Measurements from ENCODE around the gene MOSPD3.

MOSPD3 gene

DNA sequence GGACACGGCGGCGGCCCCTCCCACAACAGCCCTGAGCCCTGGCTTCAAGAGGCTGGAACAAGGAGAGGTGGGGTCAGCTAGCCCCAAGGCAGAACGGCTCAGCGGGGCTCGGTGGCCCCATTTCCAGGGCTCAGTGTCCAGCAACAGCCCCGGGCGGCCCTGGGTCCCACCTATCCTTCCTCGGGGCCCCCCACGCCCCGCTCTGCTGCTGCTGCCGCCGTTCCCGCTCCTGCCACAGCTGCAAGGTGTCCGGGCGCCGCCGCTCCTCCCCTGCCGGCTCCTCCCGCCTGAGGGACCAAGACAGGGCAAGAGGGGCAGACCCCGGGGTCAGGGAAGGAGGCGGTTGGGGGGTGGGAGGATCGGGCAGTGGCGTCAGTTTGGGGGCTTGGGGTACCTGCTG lies 35.2 kb upstream of the MOSPD3 start:
- H3K27ac ChIP-seq, result no peak overlapping the region
- TF ChIP-seq, protein P1, sequence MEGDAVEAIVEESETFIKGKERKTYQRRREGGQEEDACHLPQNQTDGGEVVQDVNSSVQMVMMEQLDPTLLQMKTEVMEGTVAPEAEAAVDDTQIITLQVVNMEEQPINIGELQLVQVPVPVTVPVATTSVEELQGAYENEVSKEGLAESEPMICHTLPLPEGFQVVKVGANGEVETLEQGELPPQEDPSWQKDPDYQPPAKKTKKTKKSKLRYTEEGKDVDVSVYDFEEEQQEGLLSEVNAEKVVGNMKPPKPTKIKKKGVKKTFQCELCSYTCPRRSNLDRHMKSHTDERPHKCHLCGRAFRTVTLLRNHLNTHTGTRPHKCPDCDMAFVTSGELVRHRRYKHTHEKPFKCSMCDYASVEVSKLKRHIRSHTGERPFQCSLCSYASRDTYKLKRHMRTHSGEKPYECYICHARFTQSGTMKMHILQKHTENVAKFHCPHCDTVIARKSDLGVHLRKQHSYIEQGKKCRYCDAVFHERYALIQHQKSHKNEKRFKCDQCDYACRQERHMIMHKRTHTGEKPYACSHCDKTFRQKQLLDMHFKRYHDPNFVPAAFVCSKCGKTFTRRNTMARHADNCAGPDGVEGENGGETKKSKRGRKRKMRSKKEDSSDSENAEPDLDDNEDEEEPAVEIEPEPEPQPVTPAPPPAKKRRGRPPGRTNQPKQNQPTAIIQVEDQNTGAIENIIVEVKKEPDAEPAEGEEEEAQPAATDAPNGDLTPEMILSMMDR (conservative IDR thresholded peaks at IDR 0.05), result no peak

DNA sequence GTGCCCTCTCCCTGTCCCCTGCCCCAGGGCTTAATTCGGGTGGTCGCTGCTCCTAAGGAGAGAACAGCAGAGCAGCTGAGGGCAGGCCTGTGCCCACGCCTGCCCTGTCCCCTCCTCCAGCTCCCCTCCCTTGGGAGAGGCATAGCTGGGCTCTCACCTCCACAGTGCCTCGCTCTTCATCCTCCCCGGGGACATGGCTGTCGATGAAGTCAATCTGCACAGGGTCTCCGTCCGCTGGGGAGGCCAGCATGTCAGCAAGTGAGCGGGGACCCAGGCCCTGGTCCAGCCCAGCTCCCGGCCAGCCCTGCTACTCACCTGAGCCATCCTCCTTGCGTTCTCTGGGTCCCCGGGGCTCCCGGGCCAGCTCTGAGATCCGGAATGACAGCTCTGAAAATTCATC lies 34.8 kb upstream of the MOSPD3 start:
- H3K27ac ChIP-seq, result no peak overlapping the region
- TF ChIP-seq, protein P1 (conservative IDR thresholded peaks at IDR 0.05), result no peak

DNA sequence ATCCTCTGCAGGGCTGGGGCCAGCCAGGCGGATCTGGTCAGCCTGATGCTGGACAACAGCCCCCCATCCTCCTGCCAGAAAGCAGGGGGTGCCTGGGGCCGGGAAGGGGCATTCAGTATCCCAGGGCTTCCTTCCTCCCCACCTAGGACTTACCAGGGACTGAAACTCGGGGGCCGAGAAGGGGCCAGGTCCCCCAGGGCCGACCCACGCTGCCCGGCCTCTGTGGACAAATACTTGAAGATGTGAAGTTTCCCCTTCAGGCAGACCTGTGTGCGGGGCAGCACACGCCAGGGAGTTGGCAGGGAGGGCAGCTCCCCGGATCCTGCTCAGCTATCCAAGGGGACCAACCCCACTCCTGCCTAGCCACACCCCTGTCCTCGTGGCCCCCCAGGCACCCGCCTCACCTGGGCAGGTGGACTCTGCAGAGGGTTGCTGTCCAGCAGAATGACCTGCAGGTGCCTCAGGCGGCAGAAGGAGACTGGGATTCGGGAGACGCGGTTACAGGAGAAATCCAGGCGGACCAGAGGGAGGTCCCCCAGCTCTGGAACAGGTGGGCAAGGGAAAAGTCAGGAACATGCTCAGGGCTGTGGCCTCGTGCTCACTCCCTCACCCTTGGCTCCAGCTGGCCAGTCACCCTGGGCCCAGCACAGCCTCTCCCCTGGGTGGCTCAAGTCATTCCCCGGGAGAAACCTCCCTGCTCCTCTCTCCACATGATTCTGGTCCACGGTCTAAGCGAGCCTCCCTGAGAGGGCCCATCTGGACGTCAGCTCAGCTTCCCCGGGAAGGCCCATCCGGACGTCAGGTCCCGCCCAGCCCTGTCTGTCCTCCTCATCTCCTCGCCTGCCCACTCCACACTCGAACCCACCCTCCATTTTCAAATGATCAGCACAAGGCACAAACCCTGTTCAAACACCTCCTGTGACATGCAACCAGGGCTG lies 33.8 kb upstream of the MOSPD3 start:
- TF ChIP-seq, protein P1 (conservative IDR thresholded peaks at IDR 0.05), result no peak
- H3K27ac ChIP-seq, result no peak overlapping the region

DNA sequence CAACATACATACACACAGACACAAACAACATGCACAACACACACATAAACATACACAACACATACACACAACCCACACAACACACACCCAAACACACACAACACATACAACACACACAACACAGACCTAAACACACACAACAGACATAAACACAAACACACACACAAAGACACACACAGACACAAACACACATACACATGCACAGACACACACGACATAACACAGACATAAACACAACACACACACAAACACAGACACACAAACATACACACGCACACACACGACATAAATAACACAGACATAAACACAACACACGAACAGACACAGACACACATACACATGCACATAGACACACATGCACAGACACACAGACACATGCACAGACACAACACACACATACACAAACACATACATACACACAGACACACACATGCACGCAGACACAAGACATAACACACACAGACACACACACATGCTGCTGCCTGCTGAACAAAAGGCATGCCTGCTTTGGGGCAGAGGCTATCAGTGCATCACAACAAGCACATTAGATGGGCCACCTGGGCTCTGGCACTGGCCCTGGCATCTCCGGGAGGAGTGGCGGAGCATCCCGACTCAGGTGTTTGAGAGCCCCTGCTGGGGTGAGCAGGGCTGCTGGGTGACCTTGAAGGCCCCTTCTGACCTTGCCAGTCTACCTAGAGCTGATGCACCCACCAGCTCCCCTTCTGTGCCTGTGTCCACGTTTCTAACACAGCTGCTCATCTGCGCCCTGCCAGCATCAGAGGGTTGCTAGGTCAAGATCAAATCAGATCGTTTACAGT lies 31.7 kb upstream of the MOSPD3 start:
- TF ChIP-seq, protein P1 (conservative IDR thresholded peaks at IDR 0.05), result no peak

DNA sequence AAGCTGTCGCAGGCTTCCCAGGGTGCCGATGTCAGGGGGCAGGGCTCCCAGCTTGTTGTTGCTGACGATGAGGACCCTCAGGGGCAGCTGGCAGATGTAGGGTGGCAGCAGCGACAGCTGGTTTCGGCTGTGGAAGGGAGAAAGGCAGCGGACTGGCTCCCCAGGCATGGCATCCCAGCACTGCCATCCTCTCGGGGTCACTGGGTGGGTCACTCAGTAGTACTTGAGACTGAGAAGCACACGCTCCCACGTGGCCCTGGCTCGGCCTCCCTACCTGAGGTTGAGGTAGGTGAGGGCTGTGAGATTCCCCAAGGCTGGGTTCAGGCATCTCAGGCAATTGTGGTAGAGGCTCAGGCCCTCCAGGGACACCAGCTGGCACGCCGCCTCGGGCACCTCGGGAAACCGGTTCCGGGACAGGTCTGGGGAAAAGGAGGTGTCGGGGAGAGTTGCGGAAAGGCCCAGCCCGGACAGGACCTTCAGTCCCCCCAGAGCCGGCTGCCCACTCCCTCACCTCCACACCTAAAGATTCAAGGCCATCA lies 30.2 kb upstream of the MOSPD3 start:
- TF ChIP-seq, protein P1 (conservative IDR thresholded peaks at IDR 0.05), result no peak
- H3K27ac ChIP-seq, result peak overlapping the region; percentile 99

More for the DNA sequence above, 31.7 kb upstream of the MOSPD3 start:
- H3K27ac ChIP-seq, result peak overlapping the region; percentile 99; the same call in 1 of the 2 replicates

DNA sequence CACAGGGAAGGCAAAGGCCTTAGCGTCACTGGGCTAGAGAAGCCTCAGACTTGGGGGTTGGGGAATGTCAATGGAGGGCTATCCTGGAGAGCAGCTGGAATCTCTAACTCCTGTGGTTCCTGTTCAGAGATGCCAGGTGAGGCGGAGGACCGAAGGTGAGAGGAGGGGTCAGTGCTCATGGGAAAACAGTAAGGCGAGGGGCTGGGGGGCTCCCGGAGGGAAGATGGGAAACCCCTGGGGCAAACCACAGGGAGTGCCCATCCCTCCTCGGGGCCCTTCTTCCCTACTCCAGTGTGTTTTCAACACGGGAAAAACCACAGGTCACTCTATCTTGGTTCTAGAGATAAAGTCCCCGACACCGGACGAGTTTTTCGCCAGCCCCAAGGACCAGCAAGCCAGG lies 29.7 kb upstream of the MOSPD3 start:
- TF ChIP-seq, protein P1 (conservative IDR thresholded peaks at IDR 0.05), result no peak
- H3K27ac ChIP-seq, result peak overlapping the region; percentile 99

Measured in VCaP (cell line).